Neural progenitor cell (in vitro differentiated cells): Measurements from ENCODE around the gene PITPNC1. TPM values are rescaled to one million over a fixed set of nuclear protein-coding genes. Genes with fewer than 3 reads are reported as not detected.
"Not testable (repeated sequence)": the region's sequence is repeated elsewhere in the genome, so short reads cannot be mapped to it uniquely, and the experiment has no call there.

Source experiments
- DNase-seq: peaks from one replicate; pipeline ENCODE4 v3.0.0-alpha.2; 2016; ENCODE audit warnings: low spot score
- H2AFZ ChIP-seq: fragments of 200-600 bp; sonication (generic); replicated peaks from 2 replicates; pipeline ENCODE4 v1.6.1; 2016; ENCODE audit warnings: antibody characterized with exemption
- H3F3A ChIP-seq: fragments of 200-600 bp; sonication (generic); 2 replicates; pipeline ENCODE4 v1.6.1; 2016; ENCODE audit warnings: antibody characterized with exemption, low read depth
- H3K27ac ChIP-seq: fragments of 200-600 bp; sonication (generic); 2 replicates; pipeline ENCODE4 v1.5.1; 2016; ENCODE audit warnings: mild to moderate bottlenecking
- H3K27me3 ChIP-seq: fragments of 200-600 bp; sonication (generic); 2 replicates; pipeline ENCODE4 v1.6.1; 2016; ENCODE audit warnings: mild to moderate bottlenecking, moderate library complexity
- H3K36me3 ChIP-seq: fragments of 200-600 bp; sonication (generic); 2 replicates; pipeline ENCODE4 v1.5.1; 2016
- H3K4me1 ChIP-seq: fragments of 200-600 bp; sonication (generic); 2 replicates; pipeline ENCODE4 v1.6.1; 2016; ENCODE audit warnings: mixed run types
- H3K4me2 ChIP-seq: fragments of 200-600 bp; sonication (generic); 2 replicates; pipeline ENCODE4 v1.6.1; 2016
- H3K4me3 ChIP-seq: fragments of 200-600 bp; sonication (generic); 2 replicates; pipeline ENCODE4 v1.5.1; 2016
- H3K79me2 ChIP-seq: fragments of 200-600 bp; sonication (generic); 2 replicates; pipeline ENCODE4 v1.6.1; 2016; ENCODE audit warnings: low read depth
- H3K9ac ChIP-seq: fragments of 200-600 bp; sonication (generic); 2 replicates; pipeline ENCODE4 v1.6.1; 2016
- H3K9me3 ChIP-seq: fragments of 200-600 bp; sonication (generic); 2 replicates; pipeline ENCODE4 v1.5.1; 2016; ENCODE audit warnings: low read depth
- H4K20me1 ChIP-seq: fragments of 200-600 bp; sonication (generic); 2 replicates; pipeline ENCODE4 v1.6.1; 2016; ENCODE audit warnings: low read depth
- H3K27ac Mint-ChIP-seq: 3 replicates; pipeline ENCODE4 v1.8.0; 2021; ENCODE audit warnings: mixed read lengths
- H3K27me3 Mint-ChIP-seq: 2 replicates; pipeline ENCODE4 v1.8.0; 2022; ENCODE audit warnings: low read depth, mild to moderate bottlenecking, inconsistent platforms, moderate library complexity, mixed read lengths; ENCODE audit not compliant: insufficient read depth
- H3K36me3 Mint-ChIP-seq: 3 replicates; pipeline ENCODE4 v1.8.0; 2021; ENCODE audit warnings: mixed read lengths
- H3K4me1 Mint-ChIP-seq: 3 replicates; pipeline ENCODE4 v1.8.0; 2021; ENCODE audit warnings: mixed read lengths
- H3K4me3 Mint-ChIP-seq: 3 replicates; pipeline ENCODE4 v1.8.0; 2021; ENCODE audit warnings: mild to moderate bottlenecking, moderate library complexity, mixed read lengths
- H3K9me3 Mint-ChIP-seq: 3 replicates; pipeline ENCODE4 v1.8.0; 2020; ENCODE audit warnings: mixed read lengths
- CTCF ChIP-seq: fragments of 200-600 bp; sonication (generic); IDR thresholded peaks from 2 replicates; pipeline ENCODE4 v1.5.1; 2017; ENCODE audit warnings: antibody characterized with exemption, mild to moderate bottlenecking
- EZH2 ChIP-seq: fragments of 200-600 bp; sonication (generic); IDR thresholded peaks from 2 replicates; pipeline ENCODE4 v1.6.1; 2017; ENCODE audit warnings: antibody characterized with exemption, mild to moderate bottlenecking, moderate library complexity
- EZH2phosphoT487 ChIP-seq: fragments of 200-600 bp; sonication (generic); IDR thresholded peaks from 2 replicates; pipeline ENCODE4 v1.6.1; 2017; ENCODE audit warnings: antibody characterized with exemption
- total RNA-seq: library from RNA; depleted of rRNA; stranded (reverse); fragments of >200 nt; gene quantifications from 2 replicates; pipeline ENCODE4 v1.2.3, GENCODE V29; 2015; ENCODE audit warnings: low replicate concordance

The PITPNC1 gene
- total RNA-seq, 1 donor from 2014 or later = 8.1 TPM

- Histone ChIP-seq H3K27ac (no peak overlapping the region), H3K79me2 (no peaks in the 10 kb centered on the region), H3K9me3 (no peaks in the 10 kb centered on the region), H3K4me1 (no peaks in the 10 kb centered on the region), H3K4me3 (no peak overlapping the region), H3K9ac (no peak overlapping the region), H3K27me3 (no peaks in the 10 kb centered on the region), H3K36me3 (no peaks in the 10 kb centered on the region), H3K4me2 (no peak overlapping the region), H3F3A (peaks cover 15% of the 10 kb centered on the region), H4K20me1 (no peaks in the 10 kb centered on the region), H2AFZ (no peak overlapping the region)
- no peaks in the 10 kb centered on the region for H3K4me1 Mint-ChIP-seq
- H3K4me3 Mint-ChIP-seq = no peak overlapping the region
- TF ChIP-seq EZH2phosphoT487 (no peak), CTCF (no peak), EZH2 (no peak)
- no peak for DNase-seq
- H3K36me3 Mint-ChIP-seq = peaks cover 5% of the 10 kb centered on the region
- H3K27ac Mint-ChIP-seq = no peak overlapping the region
- no peaks in the 10 kb centered on the region for H3K27me3 Mint-ChIP-seq
- peaks cover 2% of the 10 kb centered on the region for H3K9me3 Mint-ChIP-seq
Measured at GRCh38 chr17:67335245-67335835, 41.7 kb upstream of the PITPNC1 start.

GRCh38 chr17:67336859-67337258 is 40.2 kb upstream of the PITPNC1 start:
- H2AFZ ChIP-seq = no peak overlapping the region
- Mint-ChIP-seq H3K27me3 (no peaks in the 10 kb centered on the region), H3K36me3 (peaks cover 14% of the 10 kb centered on the region), H3K9me3 (peaks cover 2% of the 10 kb centered on the region), H3K4me3 (no peak overlapping the region), H3K4me1 (no peaks in the 10 kb centered on the region), H3K27ac (no peak overlapping the region)
- peaks cover 11% of the 10 kb centered on the region for H3K36me3 ChIP-seq
- H3K4me1 ChIP-seq = no peaks in the 10 kb centered on the region
- H3K79me2 ChIP-seq = no peaks in the 10 kb centered on the region
- no peak for DNase-seq
- H3K4me2 ChIP-seq = no peak overlapping the region
- peaks cover 15% of the 10 kb centered on the region for H3F3A ChIP-seq
- H4K20me1 ChIP-seq = no peaks in the 10 kb centered on the region
- no peak overlapping the region for H3K9ac ChIP-seq
- no peaks in the 10 kb centered on the region for H3K9me3 ChIP-seq
- no peak overlapping the region for H3K4me3 ChIP-seq
- H3K27ac ChIP-seq = no peak overlapping the region
- no peak for TF ChIP-seq CTCF
- no peak for TF ChIP-seq EZH2phosphoT487
- TF ChIP-seq EZH2 = no peak
- no peaks in the 10 kb centered on the region for H3K27me3 ChIP-seq

- not testable (repeated sequence) for H3K4me1 Mint-ChIP-seq
- peaks cover 20% of the 10 kb centered on the region for H3K36me3 Mint-ChIP-seq
- H3K36me3 ChIP-seq = peaks cover 13% of the 10 kb centered on the region
Measured at GRCh38 chr17:67338353-67338752, 38.7 kb upstream of the PITPNC1 start.

GRCh38 chr17:67343237-67343636 is 33.8 kb upstream of the PITPNC1 start:
- H3F3A ChIP-seq = peaks cover 10% of the 10 kb centered on the region
- H3K4me1 ChIP-seq = no peaks in the 10 kb centered on the region
- Mint-ChIP-seq H3K4me3 (no peak overlapping the region), H3K27ac (no peak overlapping the region), H3K36me3 (peaks cover 32% of the 10 kb centered on the region), H3K4me1 (no peaks in the 10 kb centered on the region), H3K27me3 (no peaks in the 10 kb centered on the region), H3K9me3 (no peaks in the 10 kb centered on the region)
- H3K79me2 ChIP-seq = no peaks in the 10 kb centered on the region
- H3K27ac ChIP-seq = no peak overlapping the region
- H3K9ac ChIP-seq = no peak overlapping the region
- no peak for DNase-seq
- H3K9me3 ChIP-seq = no peaks in the 10 kb centered on the region
- no peak overlapping the region for H3K4me3 ChIP-seq
- no peak overlapping the region for H3K4me2 ChIP-seq
- no peak for TF ChIP-seq EZH2phosphoT487
- TF ChIP-seq EZH2 = no peak
- no peak for TF ChIP-seq CTCF
- H3K36me3 ChIP-seq = peaks cover 37% of the 10 kb centered on the region
- H4K20me1 ChIP-seq = no peaks in the 10 kb centered on the region
- no peak overlapping the region for H2AFZ ChIP-seq
- H3K27me3 ChIP-seq = no peaks in the 10 kb centered on the region

More at GRCh38 chr17:67338353-67338752, 38.7 kb upstream of the PITPNC1 start:
- H2AFZ ChIP-seq, H3K4me1 ChIP-seq, H3K9ac ChIP-seq, H3K79me2 ChIP-seq, H3K4me2 ChIP-seq, H3K27me3 Mint-ChIP-seq, H3K9me3 Mint-ChIP-seq, H3K27ac ChIP-seq, H4K20me1 ChIP-seq, DNase-seq, H3K27me3 ChIP-seq, H3K4me3 Mint-ChIP-seq, H3K4me3 ChIP-seq, H3K9me3 ChIP-seq, H3K27ac Mint-ChIP-seq: not testable (repeated sequence)
- H3F3A ChIP-seq = peaks cover 15% of the 10 kb centered on the region
